Muscle layer of duodenum (tissue), 2 donors: Measurements from ENCODE around the gene CARD10.

Experiments
- H3K27ac ChIP-seq: one replicate; pipeline ENCODE4 v1.7.0; 2013; ENCODE audit warnings: mild to moderate bottlenecking, low read length
- H3K27me3 ChIP-seq: one replicate; pipeline ENCODE4 v1.7.0; 2013; ENCODE audit warnings: low read depth, mild to moderate bottlenecking, control low read depth, low read length
- H3K36me3 ChIP-seq, 2 donors: one replicate each; pipeline ENCODE4 v1.7.0; 2013; ENCODE audit warnings: low read length in 2 of 2, control low read depth in 1 of 2, mild to moderate bottlenecking in 1 of 2; ENCODE audit not compliant: insufficient read depth in 2 of 2, control insufficient read depth in 1 of 2
- H3K4me1 ChIP-seq, 2 donors: one replicate each; pipeline ENCODE4 v1.7.0; 2013; ENCODE audit warnings: low read length in 2 of 2, mild to moderate bottlenecking in 2 of 2, control low read depth in 1 of 2, moderate library complexity in 1 of 2; ENCODE audit not compliant: insufficient read depth in 2 of 2, control insufficient read depth in 1 of 2
- H3K4me3 ChIP-seq, 2 donors: one replicate each; pipeline ENCODE4 v1.7.0; 2013; ENCODE audit warnings: low read length in 2 of 2, low read depth in 1 of 2, mild to moderate bottlenecking in 1 of 2
- H3K9me3 ChIP-seq, 2 donors: one replicate each; pipeline ENCODE4 v1.7.0; 2013; ENCODE audit warnings: low read length in 2 of 2, control low read depth in 1 of 2, mild to moderate bottlenecking in 1 of 2; ENCODE audit not compliant: control insufficient read depth in 1 of 2
- donor health status: healthy.

The CARD10 gene

DNA sequence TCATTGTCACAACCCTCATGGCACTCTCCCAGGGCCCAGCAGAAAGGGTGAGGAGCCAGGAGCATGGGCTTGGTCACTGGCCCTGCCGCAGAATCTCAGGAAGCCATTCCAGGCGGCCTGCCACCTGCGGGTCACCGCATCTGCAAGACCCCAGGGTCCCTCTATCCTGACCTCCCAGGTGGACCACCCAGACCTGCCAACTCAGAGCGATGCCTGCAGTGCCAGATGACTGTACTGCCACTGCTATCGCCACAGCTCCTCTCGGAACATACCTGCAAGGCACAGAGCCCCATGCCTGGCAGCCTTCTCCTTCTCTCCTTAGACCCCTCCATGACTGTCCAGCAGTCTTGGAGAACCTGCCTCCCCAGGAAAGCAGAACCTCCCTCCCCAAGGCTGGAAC lies 65.5 kb downstream of the CARD10 start:
- Histone ChIP-seq H3K27me3 (peaks cover 4% of the 10 kb centered on the region), H3K36me3 (no peaks in the 10 kb centered on the region), H3K4me1 (peaks cover 0 to 3% of the 10 kb centered on the region in 2 donors), H3K9me3 (peaks cover 0 to 5% of the 10 kb centered on the region in 2 donors), H3K4me3 (no peak overlapping the region), H3K27ac (no peak overlapping the region)

DNA sequence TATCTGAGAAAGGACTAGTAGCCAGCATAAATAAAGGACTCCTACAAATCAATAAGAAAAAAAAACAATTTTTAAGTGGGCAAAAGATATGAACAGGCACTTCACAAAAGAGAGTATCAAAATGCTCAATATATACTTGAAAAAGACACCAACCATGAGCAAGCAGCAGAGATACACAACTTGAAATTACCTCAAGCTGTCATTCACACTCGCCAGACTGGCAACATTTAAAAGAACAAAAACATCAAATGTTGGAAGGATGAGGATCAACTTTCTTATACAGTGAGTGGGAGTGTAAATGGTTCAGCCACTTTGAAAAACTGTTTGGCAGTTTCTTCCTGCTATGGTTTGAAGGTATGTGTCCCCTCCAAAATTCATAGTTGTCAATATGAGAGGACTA lies 68.0 kb downstream of the CARD10 start:
- Histone ChIP-seq H3K9me3 (peaks cover 0 to 5% of the 10 kb centered on the region in 2 donors), H3K4me1 (peaks cover 0 to 3% of the 10 kb centered on the region in 2 donors), H3K27me3 (peaks cover 4% of the 10 kb centered on the region), H3K36me3 (no peaks in the 10 kb centered on the region), H3K27ac (no peak overlapping the region), H3K4me3 (no peak overlapping the region)

DNA sequence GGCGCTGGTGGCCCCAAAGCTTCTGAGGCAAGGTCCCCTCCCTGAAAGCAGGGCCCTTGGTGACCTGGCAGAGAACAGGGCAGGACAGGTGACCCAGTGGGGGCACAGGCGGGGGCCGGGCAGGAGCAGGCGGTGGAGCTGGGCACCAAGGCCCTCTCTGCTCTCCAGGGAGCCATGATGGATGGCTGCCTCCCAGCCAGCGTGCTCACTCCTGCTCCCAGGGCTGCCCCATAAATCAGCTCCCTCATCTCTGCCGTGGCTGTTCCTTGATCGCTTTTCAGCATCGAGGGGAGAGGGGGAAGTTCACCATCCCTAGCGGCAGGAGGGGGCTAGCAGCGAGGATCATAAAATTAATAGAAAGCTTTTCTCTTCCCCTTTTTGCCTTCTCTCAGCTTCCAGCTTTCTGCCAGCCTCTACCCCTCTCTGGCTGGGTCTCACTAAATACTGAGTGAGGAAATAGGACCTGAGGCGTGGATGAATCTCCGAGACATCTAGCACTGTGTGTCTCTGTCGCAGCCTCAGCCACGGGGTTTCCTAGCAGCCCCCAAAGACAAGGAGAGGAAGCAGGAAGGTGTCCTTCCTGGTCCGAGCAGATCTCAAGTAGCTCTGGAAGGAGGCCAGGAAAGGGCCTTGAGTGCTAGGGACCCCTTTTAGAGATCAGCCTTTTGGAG lies 69.7 kb downstream of the CARD10 start:
- no peaks in the 10 kb centered on the region for H3K4me1 ChIP-seq
- H3K36me3 ChIP-seq, result no peaks in the 10 kb centered on the region
- H3K4me3 ChIP-seq, result no peak overlapping the region
- H3K9me3 ChIP-seq, result peaks cover 0 to 5% of the 10 kb centered on the region in 2 donors
- H3K27ac ChIP-seq, result no peak overlapping the region
- peaks cover 4% of the 10 kb centered on the region for H3K27me3 ChIP-seq

DNA sequence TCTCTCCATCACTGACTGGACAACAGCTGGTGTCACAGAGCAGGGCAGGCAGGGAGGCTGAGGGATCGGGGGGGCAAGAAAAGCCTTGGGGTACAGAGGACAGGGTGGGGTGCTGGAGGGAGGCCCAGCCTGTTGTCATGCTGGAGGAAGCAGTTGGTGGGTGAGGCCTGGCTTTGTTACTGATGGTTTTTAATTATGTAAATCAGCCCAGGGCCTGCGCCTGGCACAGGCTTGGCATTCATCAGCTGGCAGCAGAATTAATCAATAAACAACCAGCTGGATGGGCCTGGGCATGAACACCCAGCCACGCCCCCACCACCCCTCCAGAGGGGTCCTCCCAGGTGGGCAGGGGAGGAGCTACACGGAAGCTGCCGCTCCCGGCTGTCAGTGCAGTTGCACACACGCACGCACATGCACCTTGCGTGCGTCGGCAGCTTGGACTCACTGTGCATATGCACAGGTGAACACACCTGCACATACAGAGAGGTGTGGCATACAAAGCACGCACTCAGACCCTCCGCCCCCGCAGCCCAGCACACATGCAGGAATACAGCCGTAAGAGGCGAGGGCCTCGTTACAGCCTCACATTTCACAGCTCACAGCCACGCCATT lies 70.6 kb downstream of the CARD10 start:
- peaks cover 4% of the 10 kb centered on the region for H3K27me3 ChIP-seq
- H3K9me3 ChIP-seq, result peaks cover 0 to 5% of the 10 kb centered on the region in 2 donors
- no peaks in the 10 kb centered on the region for H3K36me3 ChIP-seq
- no peak overlapping the region for H3K4me3 ChIP-seq
- no peaks in the 10 kb centered on the region for H3K4me1 ChIP-seq
- no peak overlapping the region for H3K27ac ChIP-seq

DNA sequence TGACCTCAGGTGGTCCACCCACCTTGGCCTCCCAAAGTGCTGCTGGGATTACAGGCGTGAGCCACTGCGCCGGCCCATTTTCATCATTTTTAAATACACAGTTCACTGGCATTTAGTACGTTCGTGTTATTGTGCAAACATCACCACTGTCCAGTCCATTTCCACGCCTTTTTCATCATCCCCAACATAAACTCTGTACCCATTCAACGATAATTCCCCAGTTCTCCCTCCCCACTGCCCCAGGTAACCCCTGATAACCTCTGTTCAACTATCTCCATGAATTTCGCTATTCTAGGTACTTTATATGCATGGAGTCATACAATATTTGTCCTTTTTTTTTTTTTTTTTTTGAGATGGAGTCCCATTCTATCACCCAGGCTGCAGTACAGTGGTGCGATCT lies 73.7 kb downstream of the CARD10 start:
- Histone ChIP-seq H3K27ac (no peak overlapping the region), H3K27me3 (peaks cover 4% of the 10 kb centered on the region), H3K9me3 (peaks cover 6 to 9% of the 10 kb centered on the region in 2 donors), H3K4me3 (no peak overlapping the region), H3K4me1 (no peaks in the 10 kb centered on the region), H3K36me3 (no peaks in the 10 kb centered on the region)

DNA sequence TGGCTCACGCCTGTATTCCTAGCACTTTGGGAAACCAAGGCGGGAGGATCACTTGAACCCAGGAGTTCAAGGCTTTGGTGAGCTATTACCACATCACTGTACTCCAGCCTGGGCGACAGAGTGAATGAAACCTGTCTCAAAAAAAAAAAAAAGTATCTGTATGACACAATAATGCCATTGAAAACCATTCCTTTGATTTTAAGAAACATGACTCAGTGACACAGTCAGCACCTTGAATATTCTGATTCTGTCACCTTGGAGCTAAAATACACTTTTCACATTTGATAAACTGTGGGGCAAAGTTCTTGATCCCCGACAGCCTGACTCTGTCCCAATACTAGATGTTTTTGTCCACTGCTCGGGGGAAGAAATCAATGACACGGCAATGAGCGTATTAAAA lies 75.2 kb downstream of the CARD10 start:
- no peak overlapping the region for H3K27ac ChIP-seq
- no peaks in the 10 kb centered on the region for H3K36me3 ChIP-seq
- H3K4me1 ChIP-seq, result no peaks in the 10 kb centered on the region
- peaks cover 9 to 11% of the 10 kb centered on the region in 2 donors for H3K9me3 ChIP-seq
- no peaks in the 10 kb centered on the region for H3K27me3 ChIP-seq
- no peak overlapping the region for H3K4me3 ChIP-seq

DNA sequence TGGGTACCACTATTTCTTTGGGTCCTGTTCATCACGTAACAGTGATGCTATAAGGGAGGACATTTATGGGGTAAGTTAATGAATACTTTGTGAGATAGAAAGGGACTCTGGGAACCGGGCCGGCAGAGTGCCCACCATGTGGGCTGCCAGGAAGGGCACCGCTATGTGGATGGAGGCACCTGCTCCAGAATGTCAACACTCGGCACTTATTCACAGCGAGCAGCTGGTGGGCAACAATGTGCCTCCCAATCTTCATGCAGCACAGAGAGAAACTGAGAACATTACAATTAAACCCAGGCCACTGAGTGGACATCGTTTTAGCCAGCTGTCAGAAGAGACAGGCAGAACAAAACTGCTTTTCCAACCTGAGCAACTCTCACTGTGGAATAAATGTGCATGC lies 76.1 kb downstream of the CARD10 start:
- Histone ChIP-seq H3K4me1 (no peaks in the 10 kb centered on the region), H3K27ac (no peak overlapping the region), H3K36me3 (no peaks in the 10 kb centered on the region), H3K27me3 (no peaks in the 10 kb centered on the region), H3K9me3 (peaks cover 9 to 11% of the 10 kb centered on the region in 2 donors), H3K4me3 (no peak overlapping the region)

DNA sequence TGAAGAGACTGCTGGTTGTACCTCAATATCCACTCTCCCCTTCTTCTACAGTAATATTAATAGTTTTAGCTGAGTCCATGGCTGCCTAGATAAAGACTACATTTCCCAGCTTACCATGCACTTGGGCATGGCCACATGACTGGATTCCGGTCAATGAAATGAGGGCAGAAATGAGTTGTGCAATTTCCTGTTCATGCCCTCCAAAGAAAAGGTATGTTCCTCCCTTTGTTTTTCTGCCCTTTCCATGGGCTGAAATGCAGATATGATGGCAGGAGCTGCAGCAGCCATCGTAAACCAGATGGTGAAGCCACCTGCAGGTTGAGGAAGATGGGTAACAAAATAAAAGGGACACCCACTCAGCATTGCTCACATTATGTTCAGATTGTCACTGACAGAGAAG lies 76.7 kb downstream of the CARD10 start:
- Histone ChIP-seq H3K27ac (no peak overlapping the region), H3K27me3 (no peaks in the 10 kb centered on the region), H3K4me1 (no peaks in the 10 kb centered on the region), H3K4me3 (no peak overlapping the region), H3K36me3 (no peaks in the 10 kb centered on the region), H3K9me3 (peaks cover 9 to 11% of the 10 kb centered on the region in 2 donors)

DNA sequence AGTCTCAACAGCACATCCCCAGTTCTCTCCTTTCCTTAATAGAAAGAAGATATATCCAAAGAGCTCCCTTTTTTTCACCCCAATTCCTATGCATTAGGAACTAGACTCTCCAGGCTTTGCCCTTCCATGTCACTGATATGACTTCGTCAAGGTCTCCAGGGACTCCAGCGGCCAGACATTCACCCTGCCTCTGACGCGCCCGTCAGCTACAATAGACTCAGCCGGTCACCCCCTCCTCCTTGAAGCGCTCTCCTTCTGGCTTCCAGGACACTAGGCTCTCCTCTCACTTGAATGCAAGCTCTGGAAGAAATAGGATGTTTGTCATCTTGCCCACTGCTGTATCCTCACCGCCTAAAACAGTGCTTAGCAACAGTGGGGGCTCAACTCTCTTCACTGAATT lies 77.1 kb downstream of the CARD10 start:
- Histone ChIP-seq H3K4me3 (no peak overlapping the region), H3K4me1 (no peaks in the 10 kb centered on the region), H3K9me3 (peaks cover 9 to 11% of the 10 kb centered on the region in 2 donors), H3K36me3 (no peaks in the 10 kb centered on the region), H3K27me3 (no peaks in the 10 kb centered on the region), H3K27ac (no peak overlapping the region)

DNA sequence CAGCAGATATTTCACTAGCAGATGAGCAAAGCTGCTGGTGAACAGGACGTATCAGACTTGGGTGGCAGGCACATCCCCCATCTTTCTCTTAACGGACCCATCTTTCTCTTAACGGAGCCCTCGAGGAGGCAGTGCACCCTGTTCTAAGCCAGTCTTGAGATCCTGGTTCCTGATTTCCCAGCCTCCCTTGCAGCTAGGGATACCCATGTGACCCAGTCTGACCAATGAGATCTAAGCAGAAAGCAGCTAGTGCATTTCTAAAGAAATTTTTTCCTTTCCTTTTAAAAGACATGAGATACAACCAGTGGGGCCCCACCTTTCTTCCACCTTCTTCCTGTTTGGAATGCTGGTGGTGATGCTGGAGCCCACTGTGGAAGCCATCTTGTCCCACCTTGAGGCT lies 78.3 kb downstream of the CARD10 start:
- no peaks in the 10 kb centered on the region for H3K4me1 ChIP-seq
- H3K27me3 ChIP-seq, result no peaks in the 10 kb centered on the region
- no peak overlapping the region for H3K4me3 ChIP-seq
- peaks cover 9 to 11% of the 10 kb centered on the region in 2 donors for H3K9me3 ChIP-seq
- no peaks in the 10 kb centered on the region for H3K36me3 ChIP-seq
- no peak overlapping the region for H3K27ac ChIP-seq
